HG02970 (cell line): ENCODE measurements around the gene ZGLP1.
"Not testable (repeated sequence)": the region's sequence is repeated elsewhere in the genome, so short reads cannot be mapped to it uniquely, and the experiment has no call there.

ENCODE experiments used
- ATAC-seq: cut with Tn5 transposase; IDR thresholded peaks from one replicate; pipeline ENCODE4 v1.9.1; 2021; ENCODE audit warnings: mild to moderate bottlenecking, moderate library complexity, moderate number of reproducible peaks; ENCODE audit not compliant: unreplicated experiment, low FRiP score

Gene ZGLP1

DNA sequence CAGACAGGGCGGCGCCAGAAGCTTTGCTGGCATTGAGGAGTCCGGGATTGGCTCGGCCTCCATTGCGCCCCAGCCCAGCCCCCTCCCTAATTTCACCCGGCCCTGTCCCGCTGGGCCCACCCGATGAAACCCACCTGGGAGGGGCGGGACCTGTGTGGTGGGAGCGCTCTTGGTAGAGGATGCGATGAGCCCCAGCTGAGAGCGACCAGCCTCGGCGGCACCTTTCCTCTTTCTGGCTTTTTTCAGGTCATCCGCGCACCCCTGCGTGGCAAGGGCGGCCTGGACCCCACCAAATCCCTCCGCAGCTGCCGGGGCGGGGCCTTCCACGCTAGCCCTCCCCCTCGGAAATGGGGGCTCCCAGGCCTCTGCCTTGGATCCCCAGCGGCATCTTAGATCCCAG lies at the start of gene ZGLP1:
Gene ZGLP1 (minus strand): TSS at position 393 of the 400 bp plus-strand sequence.
- ATAC-seq: no peak

DNA sequence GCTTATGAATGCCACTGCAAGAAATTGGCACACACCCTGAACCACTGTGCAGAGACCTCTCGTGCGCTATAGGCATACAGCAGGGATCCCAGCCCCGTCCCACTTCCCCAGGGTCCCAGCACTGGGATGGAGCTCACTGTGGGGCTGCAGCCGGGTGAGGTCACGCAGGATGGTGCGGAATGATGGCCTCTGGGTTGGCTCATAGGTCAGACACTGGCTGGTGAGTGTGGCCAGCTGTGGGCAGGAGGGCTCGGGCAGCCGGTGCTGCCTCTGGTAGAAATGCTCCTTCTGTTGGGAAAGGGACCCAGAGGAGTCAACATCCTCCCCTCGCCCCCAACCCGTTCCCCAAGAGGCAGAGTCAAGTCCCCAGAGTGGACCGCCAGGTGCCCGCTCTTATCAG lies 46.8 kb upstream of the ZGLP1 start:
- no peak for ATAC-seq

DNA sequence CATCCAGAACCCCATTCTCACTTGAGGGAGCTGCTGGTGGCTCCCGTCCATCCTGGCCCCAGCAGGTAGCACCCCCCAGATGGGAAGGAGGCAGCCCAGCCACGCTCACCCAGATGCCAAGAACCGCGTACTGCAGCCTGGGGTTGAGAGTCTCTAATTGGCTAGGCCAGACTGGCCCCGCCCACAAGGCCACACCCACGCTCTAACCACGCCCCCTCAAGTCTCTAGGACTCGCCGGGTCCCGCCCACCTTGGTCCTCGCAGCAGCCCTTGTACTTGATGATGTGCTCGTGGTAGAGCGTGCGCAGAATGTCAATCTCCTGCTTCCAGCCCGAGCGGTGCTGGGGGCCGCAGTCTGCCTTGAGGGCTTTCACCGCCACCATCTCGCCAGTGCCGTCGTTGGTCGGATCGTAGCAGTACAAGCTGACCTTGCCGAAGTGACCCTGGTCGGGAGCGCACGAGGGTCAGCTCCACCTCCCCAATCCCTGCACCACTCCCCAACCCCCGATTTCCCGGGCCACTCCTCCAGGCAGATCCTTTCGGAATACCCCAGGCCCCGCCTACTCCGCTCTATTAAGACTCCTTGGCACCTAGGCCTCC lies 44.3 kb upstream of the ZGLP1 start:
- no peak for ATAC-seq

DNA sequence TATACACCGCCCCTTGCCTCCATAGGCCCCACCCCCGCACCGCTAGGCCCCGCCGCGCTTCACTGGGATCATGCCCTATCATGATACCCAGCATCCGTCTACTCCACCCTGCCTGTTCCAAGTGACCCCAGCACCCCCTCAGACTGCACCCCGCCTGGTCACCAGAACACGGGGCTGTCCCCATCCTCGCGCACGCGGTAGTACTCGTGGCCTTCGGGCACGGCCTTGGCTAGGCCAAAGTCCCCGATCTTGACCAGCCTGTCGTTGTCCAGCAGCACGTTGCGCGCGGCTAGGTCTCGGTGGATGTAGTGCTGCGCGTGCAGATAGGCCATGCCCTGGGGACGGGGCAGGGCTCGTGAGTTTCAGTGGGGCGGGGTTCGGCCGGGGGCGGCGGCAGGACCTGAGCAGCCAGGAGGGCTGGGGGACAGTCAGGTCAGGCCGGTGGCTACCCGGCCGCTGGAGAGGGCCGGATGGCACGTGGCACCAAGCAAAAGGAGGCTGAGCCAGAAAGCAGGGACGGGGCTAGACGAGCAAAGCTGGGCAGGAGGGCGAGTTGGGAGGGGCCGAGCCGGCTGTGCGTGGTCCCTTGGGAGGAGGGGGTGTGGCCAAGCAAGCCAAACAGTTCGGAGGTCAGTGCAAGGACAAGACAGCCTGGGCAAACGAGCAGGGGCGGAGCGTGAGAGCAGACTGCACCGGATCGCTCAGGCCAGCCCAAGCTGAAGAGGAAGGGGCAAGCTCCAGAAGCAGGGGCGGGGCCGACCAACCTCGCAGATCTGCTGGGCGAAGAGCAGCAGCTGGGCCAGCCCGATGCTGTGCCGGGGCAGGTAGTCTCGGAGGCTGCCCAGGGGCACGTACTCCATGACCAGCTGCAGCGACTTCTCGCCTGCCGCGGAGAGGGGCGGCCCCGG lies 43.4 kb upstream of the ZGLP1 start:
- no peak for ATAC-seq

DNA sequence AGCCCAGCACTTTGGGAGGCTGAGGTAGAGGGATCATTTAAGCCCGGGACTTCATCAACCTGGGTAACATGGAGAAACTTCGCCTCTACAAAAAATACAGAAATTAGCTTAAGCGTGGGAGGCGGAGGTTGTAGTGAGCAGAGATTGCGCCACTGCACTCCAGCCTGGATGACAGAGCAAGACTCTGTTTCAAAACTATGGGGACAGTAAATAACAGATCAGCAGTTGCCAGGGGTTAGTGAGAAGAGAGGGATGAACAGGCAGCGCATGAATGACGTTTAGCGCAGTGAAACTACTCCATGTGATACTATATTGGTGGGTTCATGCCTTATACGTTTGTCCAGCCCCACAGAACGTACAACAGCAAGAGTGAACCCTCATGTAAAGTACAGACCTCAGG lies 36.9 kb upstream of the ZGLP1 start:
- no peak for ATAC-seq

DNA sequence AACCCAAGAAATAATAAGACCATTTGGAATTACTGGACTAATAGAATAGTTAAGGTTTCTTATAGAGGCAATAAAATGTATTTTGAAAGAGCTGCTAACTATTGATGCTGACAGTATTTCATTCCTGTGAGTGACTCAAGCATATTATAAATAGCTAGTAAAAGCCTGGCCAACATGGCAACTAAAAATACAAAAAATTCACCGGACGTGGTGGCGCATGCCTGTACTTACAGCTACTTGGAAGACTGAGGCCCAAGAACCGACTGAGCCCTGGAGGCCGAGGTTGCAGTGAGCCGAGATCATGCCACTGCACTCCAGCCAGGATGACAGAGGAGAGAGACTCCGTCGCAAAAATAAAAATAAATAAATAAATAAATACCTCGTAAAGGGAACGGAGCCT lies 35.2 kb upstream of the ZGLP1 start:
- no peak for ATAC-seq

DNA sequence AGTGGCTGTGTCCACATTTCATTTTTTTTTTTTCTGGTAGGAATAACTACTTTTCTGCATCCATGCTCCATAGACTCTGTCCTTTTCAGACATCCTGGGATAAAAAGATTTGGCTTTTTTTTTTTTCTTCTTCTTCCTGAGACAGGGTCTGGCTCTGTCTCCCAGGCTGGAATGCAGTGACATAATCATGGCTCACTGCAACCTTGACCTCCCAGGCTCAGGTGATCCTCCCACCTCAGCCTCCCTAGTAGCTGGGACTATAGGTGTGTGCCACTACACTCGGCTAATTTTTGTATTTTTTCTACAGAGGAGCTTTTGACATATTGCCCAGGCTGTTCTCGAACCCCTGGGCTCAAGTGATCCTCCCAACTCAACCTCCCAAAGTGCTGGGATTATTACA lies 33.9 kb upstream of the ZGLP1 start:
- no peak for ATAC-seq

DNA sequence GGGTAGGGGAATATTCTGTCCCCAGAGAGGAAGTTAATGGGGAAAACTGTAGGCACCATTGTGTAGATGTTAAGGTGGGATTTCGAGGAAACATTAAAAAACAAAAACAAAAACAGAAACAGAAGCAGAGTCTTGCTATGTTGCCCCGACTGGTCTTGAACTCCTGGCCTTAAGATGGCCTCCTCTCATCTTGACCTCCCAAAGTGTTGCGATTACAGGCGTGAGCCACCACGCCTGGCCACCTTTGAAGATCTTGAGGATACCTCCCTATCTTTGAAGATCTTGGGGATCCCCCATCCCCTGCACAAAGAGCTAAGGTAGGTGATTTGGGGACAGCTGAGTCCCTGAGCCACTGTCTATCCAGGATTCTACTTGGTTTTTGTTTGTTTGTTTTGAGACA lies 30.4 kb upstream of the ZGLP1 start:
- ATAC-seq: no peak

DNA sequence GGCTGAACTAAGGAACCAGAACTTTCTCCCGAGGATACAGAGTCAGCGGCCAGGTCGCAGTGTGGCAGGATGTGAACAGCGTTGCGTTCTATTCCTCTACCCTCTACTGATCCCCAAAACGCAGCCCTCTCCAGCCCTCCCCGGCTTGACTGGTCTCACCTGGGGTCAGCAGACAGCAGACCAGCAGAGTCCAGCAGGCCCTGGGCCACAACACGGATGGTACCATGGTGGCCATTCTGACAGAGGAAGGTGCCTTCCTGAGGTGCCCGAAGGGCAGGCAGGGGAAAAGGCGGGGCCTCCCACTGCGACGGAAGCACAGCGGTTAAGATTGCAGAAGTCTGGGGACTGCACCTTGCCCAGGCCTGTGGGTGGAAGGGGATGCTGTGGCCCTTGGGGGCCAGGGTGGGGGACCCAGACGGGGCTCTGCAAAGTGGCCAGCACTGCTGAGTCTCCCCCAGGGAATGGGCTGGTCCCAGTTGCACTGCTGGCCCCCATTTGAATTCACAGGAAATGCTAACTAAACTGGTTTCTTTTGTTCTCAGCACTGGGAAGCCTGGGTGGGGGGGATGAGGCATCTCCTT lies 29.9 kb upstream of the ZGLP1 start, which contains the start of gene ICAM3:
Gene ICAM3 (minus strand): TSS at position 245 of the 581 bp plus-strand sequence. CDS start 10 bp downstream, at position 235.
- no peak for ATAC-seq

DNA sequence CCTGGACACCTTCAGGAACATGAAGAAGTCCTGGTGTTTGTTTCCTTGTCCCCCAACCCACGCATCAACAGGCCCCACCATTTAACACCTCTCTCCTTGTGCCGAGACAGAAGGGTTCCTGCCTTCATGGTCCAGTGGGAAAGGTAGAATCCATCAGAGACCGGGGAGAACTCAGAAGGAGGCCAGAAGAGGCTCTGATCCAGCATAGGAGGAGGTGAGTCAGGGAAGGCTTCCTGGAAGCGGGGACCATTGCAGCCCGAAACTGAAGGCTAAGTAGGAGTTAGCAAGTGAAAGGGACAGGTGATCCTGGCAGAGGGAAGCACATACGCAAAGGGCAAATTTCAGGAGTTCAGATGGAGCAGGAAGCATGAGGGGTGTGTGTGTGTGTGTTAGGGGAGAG lies 29.3 kb upstream of the ZGLP1 start:
- ATAC-seq: no peak

DNA sequence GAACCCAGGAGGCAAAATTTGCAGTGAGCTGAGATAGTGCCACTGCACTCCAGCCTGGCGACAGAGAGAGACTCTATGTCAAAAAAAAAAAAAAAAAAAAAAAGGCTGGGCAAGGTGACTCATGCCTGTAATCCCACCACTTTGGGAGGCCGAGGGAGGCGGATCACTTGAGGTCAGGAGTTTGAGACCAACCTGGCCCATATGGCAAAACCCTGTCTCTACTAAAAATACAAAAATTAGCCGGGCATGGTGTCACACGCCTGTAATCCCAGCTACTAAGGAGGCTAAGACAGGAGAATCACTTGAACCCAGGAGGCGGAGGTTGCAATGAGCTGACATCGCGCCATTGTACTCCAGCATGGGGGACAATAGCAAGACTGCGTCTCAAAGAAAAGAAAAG lies 27.1 kb upstream of the ZGLP1 start:
- ATAC-seq: not testable (repeated sequence)

DNA sequence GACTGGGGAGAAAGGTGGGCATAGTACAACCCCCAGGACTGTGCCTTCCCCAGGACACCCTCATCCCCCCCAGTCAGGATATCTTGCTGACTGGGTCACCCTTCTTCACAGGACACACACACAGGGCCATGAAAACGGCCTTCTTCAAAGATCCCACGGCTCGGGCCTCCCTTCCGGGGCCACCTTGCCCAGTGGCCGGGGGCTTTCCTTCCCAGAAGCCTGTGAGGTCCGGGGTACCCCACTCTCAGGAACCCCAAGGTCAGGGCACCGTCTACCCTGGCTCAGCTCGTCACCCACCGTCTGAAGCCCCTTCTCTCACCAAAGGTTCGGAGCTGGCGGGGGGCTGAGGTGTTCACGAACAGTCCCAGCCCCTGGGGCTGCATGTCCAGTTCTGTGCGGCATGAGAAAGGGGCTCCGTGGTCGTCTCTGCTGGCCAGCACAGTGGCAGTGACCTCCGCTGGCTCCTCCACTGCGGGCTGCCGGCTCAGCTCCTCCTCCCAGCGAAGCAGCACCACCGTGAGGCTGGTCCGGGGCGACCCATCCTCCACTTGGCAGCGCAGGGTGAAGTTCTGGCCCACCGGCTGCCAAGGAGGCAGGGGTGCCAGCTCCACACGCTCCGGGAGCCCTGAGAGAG lies 25.9 kb upstream of the ZGLP1 start:
- ATAC-seq: no peak

DNA sequence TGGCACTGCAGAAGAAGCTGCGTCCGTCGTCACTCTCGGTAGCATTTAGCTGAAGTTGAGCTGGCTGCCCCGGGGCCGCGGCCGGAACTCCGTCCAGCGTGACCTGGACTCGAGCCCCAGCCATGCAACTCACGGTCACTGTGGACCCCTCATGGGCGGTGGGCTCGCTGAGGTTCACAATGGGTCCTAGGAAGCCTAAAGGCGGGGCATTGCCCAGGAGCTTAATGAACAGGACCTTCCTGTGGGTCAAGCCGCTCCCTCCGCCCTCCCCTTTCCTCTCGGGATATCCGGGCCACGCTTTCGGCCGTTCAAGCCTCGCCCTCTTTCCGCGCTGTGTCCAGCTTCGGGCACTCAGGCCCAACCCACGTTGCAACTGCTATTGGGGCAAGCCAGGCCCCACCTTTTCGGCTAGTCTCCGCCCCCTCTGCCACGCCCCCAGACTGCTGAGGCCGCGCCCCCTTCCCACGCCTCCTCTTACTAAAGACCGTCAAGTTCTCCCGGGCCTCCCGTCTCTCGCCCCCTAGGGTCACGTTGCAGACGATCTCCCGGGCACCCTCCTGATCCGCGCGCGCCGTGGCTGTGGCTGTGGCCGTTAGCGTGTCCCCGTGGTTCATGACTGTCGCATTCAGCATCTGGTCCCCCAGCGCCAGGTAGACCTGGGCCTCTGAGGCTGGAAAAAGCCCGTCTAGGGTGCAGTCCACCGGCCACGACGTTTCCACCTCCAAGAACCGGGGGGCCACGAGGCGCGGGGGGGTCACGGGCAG lies 25.2 kb upstream of the ZGLP1 start:
- ATAC-seq: no peak

DNA sequence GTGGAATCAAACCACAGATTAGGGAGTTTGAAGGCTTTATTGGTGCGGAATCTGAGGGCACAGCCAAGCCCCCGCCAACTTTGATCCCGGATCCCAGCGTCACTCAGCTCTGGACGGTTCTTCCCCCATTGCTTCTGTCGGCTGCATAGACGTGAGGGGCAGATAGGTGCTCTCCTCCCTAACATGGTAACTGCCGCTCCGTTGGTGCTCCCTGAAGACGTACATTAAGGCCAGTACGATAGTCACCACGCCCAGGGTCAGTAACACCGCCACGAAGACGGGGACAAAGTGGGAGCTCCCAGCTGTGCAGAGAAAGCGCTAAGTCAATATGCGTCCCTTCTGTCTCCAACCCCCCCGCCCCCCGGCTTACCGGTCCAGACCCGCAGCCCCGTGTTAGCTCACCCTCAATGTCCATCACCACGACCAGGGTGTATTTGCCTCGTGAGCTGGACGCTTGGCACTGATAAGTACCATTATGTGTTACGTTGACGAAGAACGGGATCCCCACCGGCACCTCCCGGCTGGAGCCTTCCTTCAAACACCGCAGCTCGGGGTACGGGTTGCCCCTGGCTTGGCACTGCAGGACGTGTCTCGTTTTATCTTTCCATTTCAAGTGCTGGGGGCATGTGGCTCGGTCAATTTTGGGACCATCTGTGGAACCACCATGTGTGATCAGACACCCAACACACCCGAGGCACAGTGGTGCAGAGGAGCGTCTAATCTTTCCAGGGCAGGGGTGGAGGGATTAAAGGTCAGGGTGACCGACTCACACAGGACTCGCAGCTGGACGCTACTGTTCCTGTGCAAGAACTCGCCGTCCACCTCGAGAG lies 24.4 kb upstream of the ZGLP1 start:
- no peak for ATAC-seq

DNA sequence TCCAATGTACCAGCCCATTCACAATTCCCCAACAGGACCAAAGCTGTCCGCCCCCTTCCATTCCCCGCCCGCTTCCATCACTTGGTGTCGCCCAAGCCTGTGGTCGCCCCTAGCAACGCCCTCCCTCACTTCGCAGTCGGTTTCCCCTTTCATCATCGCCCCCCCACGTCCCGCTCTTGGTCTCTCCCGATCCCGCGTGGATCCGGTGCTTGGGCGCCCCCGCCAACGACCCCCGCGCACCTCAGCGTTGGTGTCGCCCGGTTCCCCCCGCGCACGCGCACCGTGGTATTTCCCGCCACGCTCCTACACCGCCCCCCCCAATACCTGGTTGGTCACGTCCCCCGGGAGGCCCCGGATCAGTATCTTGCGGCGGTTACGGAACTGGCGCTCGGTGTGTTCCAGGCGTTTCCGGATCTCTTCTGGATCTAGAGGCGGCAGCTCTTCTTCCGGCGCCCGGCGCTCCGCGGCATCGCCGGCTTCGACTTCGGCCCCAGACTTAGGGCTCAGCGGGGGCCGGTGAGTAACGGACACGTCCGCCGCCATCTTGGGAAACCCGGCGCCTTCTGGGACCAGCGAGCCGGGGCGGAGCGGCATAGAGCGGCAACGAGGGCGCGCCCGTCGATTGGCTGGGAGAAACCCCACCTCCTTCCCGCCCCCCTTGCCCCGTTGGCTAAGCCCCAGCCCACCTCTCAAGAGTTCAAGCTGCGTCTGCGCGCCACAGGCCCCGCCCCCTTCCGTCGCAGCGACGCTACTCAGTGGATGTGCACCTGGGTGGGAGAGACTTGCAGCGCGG lies 23.5 kb upstream of the ZGLP1 start, which contains the start of gene RAVER1:
Gene RAVER1 (minus strand): TSS at position 565 of the 793 bp plus-strand sequence. CDS start 22 bp downstream, at position 543.
- peak; percentile 81 for ATAC-seq

DNA sequence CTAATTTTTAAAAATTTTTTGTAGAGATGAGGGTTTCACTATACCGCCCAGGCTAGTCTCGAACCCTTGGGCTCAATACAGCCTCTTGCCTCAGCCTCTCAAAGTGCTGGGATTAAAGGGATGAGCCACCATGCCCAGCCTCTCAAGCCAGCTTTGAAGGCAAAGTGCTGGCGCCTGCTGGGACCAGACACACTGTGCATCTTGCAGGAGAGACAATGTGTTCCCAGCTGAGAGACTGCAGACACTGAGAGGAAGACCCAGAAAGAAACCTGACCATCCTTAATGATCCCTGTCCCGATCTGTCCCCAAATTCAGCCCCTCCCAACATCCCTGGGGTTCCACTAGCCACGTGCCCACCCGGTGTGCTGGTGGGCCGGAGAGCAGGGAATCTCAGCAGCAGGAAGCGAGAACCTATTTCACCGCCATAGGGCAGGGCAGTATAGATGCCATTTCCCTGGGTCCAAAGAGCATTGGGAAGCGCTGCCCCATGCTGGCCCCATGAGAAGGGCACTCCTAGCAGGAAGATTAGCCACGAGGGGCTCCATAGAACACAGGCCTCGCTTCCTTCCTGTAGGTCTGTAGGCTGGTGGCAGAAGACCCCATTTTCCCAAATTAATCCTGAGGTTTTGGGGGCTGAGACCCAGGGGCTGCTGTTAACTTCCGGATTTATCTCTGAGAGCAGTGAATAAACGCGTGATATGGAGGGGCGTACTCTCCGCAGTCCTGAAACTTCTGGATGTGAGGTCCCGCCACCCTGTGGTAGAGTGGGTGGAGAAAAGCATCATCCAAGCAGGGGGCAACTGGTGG lies 22.7 kb upstream of the ZGLP1 start:
- ATAC-seq: no peak

DNA sequence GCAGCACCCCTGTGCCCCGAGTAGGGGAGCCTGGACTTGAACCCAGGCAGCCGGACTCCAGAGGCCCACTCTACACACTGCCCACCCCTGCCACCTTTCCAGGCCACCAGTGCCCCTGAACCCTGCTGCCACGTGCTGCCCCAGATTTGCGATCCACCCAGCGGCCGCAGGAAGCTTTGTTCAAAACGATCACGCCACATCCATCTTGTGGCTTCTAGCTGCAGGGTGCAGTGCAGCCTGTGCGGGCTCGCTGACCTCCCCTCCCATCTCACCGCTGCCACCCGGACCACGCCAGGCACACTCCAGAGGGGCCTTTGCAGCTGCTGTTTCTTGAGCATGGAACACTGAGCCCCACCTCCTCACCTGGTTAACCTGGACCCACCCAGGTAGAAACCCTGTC lies 19.9 kb upstream of the ZGLP1 start:
- no peak for ATAC-seq
